ENCODE data around the gene LRG1.

The LRG1 gene

GRCh38 chr19:4525563-4526002 lies 14.3 kb downstream of the LRG1 start:
- no peak for DNase-seq
- Histone ChIP-seq H3K27ac (no peak overlapping the region), H3K9me3 (no peaks in the 10 kb centered on the region), H3K4me3 (no peak overlapping the region), H3K36me3 (no peaks in the 10 kb centered on the region), H3K27me3 (peaks cover 0 to 43% of the 10 kb centered on the region in 2 donors), H3K4me1 (no peaks in the 10 kb centered on the region)
- TF ChIP-seq, protein P1, sequence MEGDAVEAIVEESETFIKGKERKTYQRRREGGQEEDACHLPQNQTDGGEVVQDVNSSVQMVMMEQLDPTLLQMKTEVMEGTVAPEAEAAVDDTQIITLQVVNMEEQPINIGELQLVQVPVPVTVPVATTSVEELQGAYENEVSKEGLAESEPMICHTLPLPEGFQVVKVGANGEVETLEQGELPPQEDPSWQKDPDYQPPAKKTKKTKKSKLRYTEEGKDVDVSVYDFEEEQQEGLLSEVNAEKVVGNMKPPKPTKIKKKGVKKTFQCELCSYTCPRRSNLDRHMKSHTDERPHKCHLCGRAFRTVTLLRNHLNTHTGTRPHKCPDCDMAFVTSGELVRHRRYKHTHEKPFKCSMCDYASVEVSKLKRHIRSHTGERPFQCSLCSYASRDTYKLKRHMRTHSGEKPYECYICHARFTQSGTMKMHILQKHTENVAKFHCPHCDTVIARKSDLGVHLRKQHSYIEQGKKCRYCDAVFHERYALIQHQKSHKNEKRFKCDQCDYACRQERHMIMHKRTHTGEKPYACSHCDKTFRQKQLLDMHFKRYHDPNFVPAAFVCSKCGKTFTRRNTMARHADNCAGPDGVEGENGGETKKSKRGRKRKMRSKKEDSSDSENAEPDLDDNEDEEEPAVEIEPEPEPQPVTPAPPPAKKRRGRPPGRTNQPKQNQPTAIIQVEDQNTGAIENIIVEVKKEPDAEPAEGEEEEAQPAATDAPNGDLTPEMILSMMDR (IDR thresholded peaks at IDR 0.05): no peak
- intact Hi-C loops (cut with DNase I; ENCODE audit: low total_unique reads): no loop called here

GRCh38 chr19:4524808-4525562 lies 14.9 kb downstream of the LRG1 start:
- no peak overlapping the region for H3K27ac ChIP-seq
- peak in 1 of 2 donors; percentile 45 for DNase-seq
- intact Hi-C loops (cut with DNase I; ENCODE audit: low total_unique reads): loop anchor here (5.0 kb wide), 1 partner anchor 258 kb away; no protein-coding TSS in a partner anchor

DNA sequence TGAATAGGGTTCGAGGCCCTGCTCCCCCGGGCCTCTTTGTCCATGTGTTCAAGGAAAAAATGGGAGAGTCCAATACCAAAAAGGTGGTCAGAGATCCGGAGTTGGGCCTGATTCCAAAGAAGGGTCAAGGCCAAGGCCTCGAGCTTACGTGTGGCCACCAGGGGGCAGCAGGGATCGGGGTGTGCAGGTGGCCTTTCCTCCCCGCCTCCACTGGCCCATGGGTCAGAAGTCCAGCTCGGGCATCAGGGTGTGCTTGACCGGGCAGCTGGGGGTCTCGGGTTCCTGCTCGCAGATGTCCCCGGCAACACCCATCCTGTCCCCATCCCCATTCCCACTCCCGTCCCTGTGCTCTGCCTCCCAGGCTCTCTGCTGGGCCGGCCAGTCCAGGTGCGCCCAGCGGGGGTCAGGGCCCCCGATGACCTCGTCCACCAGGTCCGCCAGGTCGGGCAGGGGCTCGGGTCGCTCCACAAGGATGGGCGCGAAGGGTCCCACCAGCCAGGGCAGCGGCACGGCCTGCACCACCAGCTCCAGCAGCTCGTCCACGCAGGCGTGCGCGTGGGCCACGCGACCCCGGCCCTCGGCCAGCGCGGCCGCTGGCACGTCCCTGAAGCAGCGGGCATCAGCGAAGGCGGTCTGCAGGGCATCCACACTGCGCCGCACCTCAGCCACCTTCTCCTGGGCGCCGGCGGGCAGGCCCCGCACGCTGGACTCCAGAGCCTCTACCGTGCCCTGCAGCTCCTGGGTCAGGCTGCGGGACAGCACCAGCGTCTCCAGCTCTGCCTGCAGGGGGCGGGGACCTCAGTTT lies 16.3 kb downstream of the LRG1 start:
- H3K9me3 ChIP-seq: no peaks in the 10 kb centered on the region
- intact Hi-C loops (cut with DNase I; ENCODE audit: low total_unique reads): loop anchor here (5.0 kb wide), 1 partner anchor 256 kb away; no protein-coding TSS in a partner anchor

More at GRCh38 chr19:4524808-4525562, 14.9 kb downstream of the LRG1 start:
- H3K27me3 ChIP-seq: peaks cover 0 to 38% of the 10 kb centered on the region in 2 donors
- H3K4me1 ChIP-seq: no peaks in the 10 kb centered on the region
- H3K4me3 ChIP-seq: no peak overlapping the region
- TF ChIP-seq, protein P1 (IDR thresholded peaks at IDR 0.05): peak; percentile 48 to 70
- H3K36me3 ChIP-seq: no peaks in the 10 kb centered on the region
- H3K9me3 ChIP-seq: no peaks in the 10 kb centered on the region

GRCh38 chr19:4522291-4523002 lies 17.4 kb downstream of the LRG1 start:
- Histone ChIP-seq H3K4me1 (peaks cover 0 to 16% (median 10%) of the 10 kb centered on the region in 4 donors), H3K9me3 (no peaks in the 10 kb centered on the region), H3K27ac (no peak overlapping the region), H3K27me3 (peaks cover 0 to 50% of the 10 kb centered on the region in 2 donors), H3K36me3 (no peaks in the 10 kb centered on the region), H3K4me3 (no peak overlapping the region)
- TF ChIP-seq, protein P1 (IDR thresholded peaks at IDR 0.05): no peak
- no peak for DNase-seq
- intact Hi-C loops (cut with DNase I; ENCODE audit: low total_unique reads): loop anchor here (5.0 kb wide), 1 partner anchor 255 kb away; no protein-coding TSS in a partner anchor

More for the DNA sequence above, 16.3 kb downstream of the LRG1 start:
- no peak overlapping the region for H3K27ac ChIP-seq
- no peak overlapping the region for H3K4me3 ChIP-seq
- no peaks in the 10 kb centered on the region for H3K36me3 ChIP-seq
- H3K4me1 ChIP-seq: peaks cover 0 to 12% (median 3%) of the 10 kb centered on the region in 4 donors
- no peak for DNase-seq
- TF ChIP-seq, protein P1 (IDR thresholded peaks at IDR 0.05): peak; percentile 27 to 29
- peaks cover 0 to 41% of the 10 kb centered on the region in 2 donors for H3K27me3 ChIP-seq

DNA sequence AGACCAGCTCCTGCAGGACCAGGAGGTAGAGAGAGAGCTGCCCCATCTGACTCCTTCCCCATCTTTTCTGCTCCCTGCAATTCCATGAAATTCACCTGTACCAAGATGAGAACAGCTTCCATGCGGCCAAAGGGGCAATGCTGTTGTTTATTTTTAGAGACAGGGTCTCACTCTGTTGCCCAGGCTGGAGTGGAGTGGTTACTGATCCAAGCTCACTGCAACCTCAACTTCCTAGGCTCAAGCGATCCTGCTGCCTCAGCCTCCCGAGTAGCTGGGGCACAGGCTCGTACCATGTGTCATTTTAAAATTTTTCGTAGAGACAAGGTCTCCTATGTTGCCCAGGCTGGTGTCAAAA lies 18.0 kb downstream of the LRG1 start:
- H3K4me3 ChIP-seq: no peak overlapping the region
- TF ChIP-seq, protein P1 (IDR thresholded peaks at IDR 0.05): no peak
- DNase-seq: no peak
- intact Hi-C loops (cut with DNase I; ENCODE audit: low total_unique reads): loop anchor here (5.0 kb wide), 1 partner anchor 255 kb away; no protein-coding TSS in a partner anchor
- H3K36me3 ChIP-seq: no peaks in the 10 kb centered on the region
- H3K27me3 ChIP-seq: peaks cover 0 to 56% of the 10 kb centered on the region in 2 donors
- no peak overlapping the region for H3K27ac ChIP-seq
- no peaks in the 10 kb centered on the region for H3K9me3 ChIP-seq
- H3K4me1 ChIP-seq: peaks cover 0 to 16% (median 10%) of the 10 kb centered on the region in 4 donors

Measured in tibial artery (tissue), 4 donors.